Pancreas (tissue), 10 donors: ENCODE results near the gene GDF10. TPM values are rescaled to one million over a fixed set of nuclear protein-coding genes. Genes with fewer than 3 reads are reported as not detected.

Source experiments
- ATAC-seq, 4 donors: fragments of 200-7000 bp; cut with Tn5 transposase; one replicate each; pipeline versions ENCODE4 v1.8.0 to v1.9.1; 2020; ENCODE audit warnings: mild to moderate bottlenecking in 4 of 4, moderate library complexity in 4 of 4
- DNase-seq, 6 donors: peaks; one replicate each; pipeline ENCODE4 v3.0.0-alpha.2; 2020
- FAIRE-seq: peaks from 2 replicates; lab custom pipeline; 2012; peaks lifted over from hg19 to GRCh38; lab: Jason Lieb, UNC
- H3K27ac ChIP-seq, 4 donors: fragments of 200-600 bp; sonication (generic); 1 replicate in 3 of 4; 2 replicates in 1 of 4; pipeline versions ENCODE4 v1.5.0 to v1.8.0; 2020
- H3K27me3 ChIP-seq, 4 donors: fragments of 200-600 bp; one replicate each; pipeline ENCODE4 v1.8.0; 2021
- H3K36me3 ChIP-seq, 3 donors: fragments of 200-600 bp; sonication (generic) in 1 of 3; one replicate each; pipeline versions ENCODE4 v1.5.0 to v1.8.0; 2020 to 2021
- H3K4me1 ChIP-seq, 3 donors: fragments of 200-600 bp; one replicate each; pipeline ENCODE4 v1.8.0; 2021
- H3K4me3 ChIP-seq, 4 donors: fragments of 200-600 bp; sonication (generic) in 2 of 4; one replicate each; pipeline versions ENCODE4 v1.5.0 to v1.8.0; 2020 to 2021
- H3K9me3 ChIP-seq, 4 donors: fragments of 200-600 bp; one replicate each; pipeline ENCODE4 v1.8.0; 2021
- WGBS, 2 donors: extraction: QIAGEN DNeasy Blood & Tissue Kit; methylation state at CpG; one replicate each; pipeline ENCODE4 v1.1.7; 2013; 5-methylcytosine and 5-hydroxymethylcytosine counted together
- intact Hi-C, 3 donors: fragments of 100-400 bp; cut with DNase I; formaldehyde crosslinking; loops; one replicate each; pipeline versions ENCODE4 v1.11.1 to v1.14.2; 2022
- polyA plus RNA-seq, 2 donors: library from polyadenylated mRNA; stranded (reverse); fragments of 200-250 nt; gene quantifications; one replicate each; pipeline ENCODE4 v1.2.3, GENCODE V29; 2013
- total RNA-seq, 6 donors: library from RNA; stranded (reverse); fragmentation: NEBNext Ultra II Directional in 4 of 6; extraction: Animal tissue kit (Norgen Biotek cat#: 25700) in 4 of 6; gene quantifications; one replicate each; pipeline versions ENCODE4 v1.2.1 to v1.2.4, GENCODE V29; 2021 to 2023
- TF ChIP-seq, protein P1 (sequence below), 4 donors: fragments of 200-600 bp; sonication (generic) in 3 of 4; IDR thresholded peaks; one replicate each; pipeline versions ENCODE4 v1.5.0 to v1.8.0; 2021; ENCODE audit warnings: antibody characterized with exemption in 4 of 4
- donor health status: healthy with polysubstance abuse.
- donor health status: DM: no; HTN: no; CAD: no; lungs with moderate emphysema.
- donor health status: DM: no; HTN: no; CAD: no.
- donor health status: control.
- donor health status: control.
- donor health status: Bipolar disorder and iron deficiency.
- donor health status: DM: yes; HTN: yes; CAD: no.
- donor health status: DM: no; HTN: no; CAD: no.
- donor health status: DM: no; HTN: no; CAD: no.
- donor health status: DM: yes; HTN: yes; CAD: no.

The GDF10 gene
- total and polyA plus RNA-seq, 8 donors: 2.0 to 13.7 (median 8.8) TPM

- WGBS, 2 donors: 59 to 61% methylated on average over 4 of the region's 4 CpGs
- ATAC-seq (peak; percentile 31 to 54 (median 50)), DNase-seq (no peak), FAIRE-seq (no peak)
- H3K4me1 ChIP-seq: peaks cover 0 to 18% (median 7%) of the 10 kb centered on the region in 3 donors
- no peaks in the 10 kb centered on the region for H3K36me3 ChIP-seq
- intact Hi-C loops: no loop called here
- no peak overlapping the region for H3K4me3 ChIP-seq
- no peaks in the 10 kb centered on the region for H3K9me3 ChIP-seq
- TF ChIP-seq, protein P1, sequence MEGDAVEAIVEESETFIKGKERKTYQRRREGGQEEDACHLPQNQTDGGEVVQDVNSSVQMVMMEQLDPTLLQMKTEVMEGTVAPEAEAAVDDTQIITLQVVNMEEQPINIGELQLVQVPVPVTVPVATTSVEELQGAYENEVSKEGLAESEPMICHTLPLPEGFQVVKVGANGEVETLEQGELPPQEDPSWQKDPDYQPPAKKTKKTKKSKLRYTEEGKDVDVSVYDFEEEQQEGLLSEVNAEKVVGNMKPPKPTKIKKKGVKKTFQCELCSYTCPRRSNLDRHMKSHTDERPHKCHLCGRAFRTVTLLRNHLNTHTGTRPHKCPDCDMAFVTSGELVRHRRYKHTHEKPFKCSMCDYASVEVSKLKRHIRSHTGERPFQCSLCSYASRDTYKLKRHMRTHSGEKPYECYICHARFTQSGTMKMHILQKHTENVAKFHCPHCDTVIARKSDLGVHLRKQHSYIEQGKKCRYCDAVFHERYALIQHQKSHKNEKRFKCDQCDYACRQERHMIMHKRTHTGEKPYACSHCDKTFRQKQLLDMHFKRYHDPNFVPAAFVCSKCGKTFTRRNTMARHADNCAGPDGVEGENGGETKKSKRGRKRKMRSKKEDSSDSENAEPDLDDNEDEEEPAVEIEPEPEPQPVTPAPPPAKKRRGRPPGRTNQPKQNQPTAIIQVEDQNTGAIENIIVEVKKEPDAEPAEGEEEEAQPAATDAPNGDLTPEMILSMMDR (IDR thresholded peaks at IDR 0.05): no peak
- no peak overlapping the region for H3K27ac ChIP-seq
- H3K27me3 ChIP-seq: no peaks in the 10 kb centered on the region
Observed at GRCh38 chr10:47286591-47287315, 13.2 kb upstream of the GDF10 start.

- H3K4me3 ChIP-seq: no peak overlapping the region
- no peaks in the 10 kb centered on the region for H3K9me3 ChIP-seq
- FAIRE-seq: no peak
- ATAC-seq: peak; percentile 83 to 90 (median 88)
- no peaks in the 10 kb centered on the region for H3K36me3 ChIP-seq
- H3K27me3 ChIP-seq: no peaks in the 10 kb centered on the region
- 13 to 14% methylated on average over 12 of the region's 12 CpGs for WGBS, 2 donors
- intact Hi-C loops: no loop called here
- peaks cover 0 to 18% (median 7%) of the 10 kb centered on the region in 3 donors for H3K4me1 ChIP-seq
- DNase-seq: peak; percentile 54 to 88 (median 73)
- TF ChIP-seq, protein P1 (IDR thresholded peaks at IDR 0.05): no peak
- no peak overlapping the region for H3K27ac ChIP-seq
Observed at GRCh38 chr10:47287365-47287802, 12.6 kb upstream of the GDF10 start.

- WGBS, 2 donors: 78 to 81% methylated on average over 6 of the region's 6 CpGs
Observed at GRCh38 chr10:47287805-47288204, 12.2 kb upstream of the GDF10 start.

GRCh38 chr10:47288236-47288635 is 11.8 kb upstream of the GDF10 start:
- TF ChIP-seq, protein P1 (IDR thresholded peaks at IDR 0.05): no peak
- no peak for FAIRE-seq
- no peak for ATAC-seq
- Histone ChIP-seq H3K4me3 (no peak overlapping the region), H3K4me1 (peaks cover 0 to 18% (median 7%) of the 10 kb centered on the region in 3 donors), H3K27ac (no peak overlapping the region), H3K36me3 (no peaks in the 10 kb centered on the region), H3K27me3 (no peaks in the 10 kb centered on the region), H3K9me3 (no peaks in the 10 kb centered on the region)
- no peak for DNase-seq
- intact Hi-C loops: no loop called here
- WGBS, 2 donors: 94% methylated on average over 8 of the region's 8 CpGs

More at GRCh38 chr10:47287805-47288204, 12.2 kb upstream of the GDF10 start:
- TF ChIP-seq, protein P1 (IDR thresholded peaks at IDR 0.05): no peak
- FAIRE-seq: no peak
- intact Hi-C loops: no loop called here
- no peaks in the 10 kb centered on the region for H3K36me3 ChIP-seq
- no peaks in the 10 kb centered on the region for H3K9me3 ChIP-seq
- H3K4me1 ChIP-seq: peaks cover 0 to 18% (median 7%) of the 10 kb centered on the region in 3 donors
- H3K27ac ChIP-seq: no peak overlapping the region
- DNase-seq: no peak
- no peak overlapping the region for H3K4me3 ChIP-seq
- ATAC-seq: no peak
- no peaks in the 10 kb centered on the region for H3K27me3 ChIP-seq
